ENCODE results near the gene HOXB4. TPM values are rescaled to one million over a fixed set of nuclear protein-coding genes. Genes with fewer than 3 reads are reported as not detected.

The HOXB4 gene
- total and polyA plus RNA-seq, 12 donors: 1.7 to 9.8 (median 3.4) TPM

GRCh38 chr17:48610282-48611211 is 32.4 kb upstream of the HOXB4 start, which contains the start of gene HOXB7:
HOXB7 (minus strand) TSS chr17:48611017; CDS start chr17:48610918, 99 bp downstream.
- 0 to 1% (median 1%) methylated on average over 23 to 79 of the region's 79 CpGs for WGBS, 4 donors
- Histone ChIP-seq H3K36me3 (replicated peaks in 1 of 2) (no peaks in the 10 kb centered on the region), H3K4me1 (replicated peaks in 1 of 2) (peaks cover 3 to 21% of the 10 kb centered on the region in 2 donors), H3K9me3 (replicated peaks in 1 of 3) (no peaks in the 10 kb centered on the region), H3K27me3 (peaks cover 9% of the 10 kb centered on the region), H3K27ac (peak within 1 kb of the TSS; percentile 43 to 88 (median 79)), H3K4me3 (peak within 1 kb of the TSS; percentile 50 to 79 (median 66))
- TF ChIP-seq POLR2A (IDR thresholded peaks at IDR 0.05) (peak in 1 of 2 donors; percentile 38), CTCF (IDR thresholded peaks at IDR 0.05) (no peak)
- DNase-seq: peak; percentile 67 to 84 (median 80)
- intact Hi-C loops (cut with DNase I): loop anchor here in 1 of 2 donors (10.0 kb wide), 1 partner anchor 586 kb away; no protein-coding TSS in a partner anchor

- H3K27me3 ChIP-seq: peaks cover 6% of the 10 kb centered on the region
- peaks cover 3 to 21% of the 10 kb centered on the region in 2 donors for H3K4me1 ChIP-seq (replicated peaks in 1 of 2)
- intact Hi-C loops (cut with DNase I): loop anchor here in 1 of 2 donors (10.0 kb wide), 1 partner anchor 585 kb away; no protein-coding TSS in a partner anchor
- TF ChIP-seq CTCF (IDR thresholded peaks at IDR 0.05) (no peak), POLR2A (IDR thresholded peaks at IDR 0.05) (no peak)
- DNase-seq: no peak
- no peaks in the 10 kb centered on the region for H3K9me3 ChIP-seq (replicated peaks in 1 of 3)
- no peaks in the 10 kb centered on the region for H3K36me3 ChIP-seq (replicated peaks in 1 of 2)
- H3K27ac ChIP-seq: peak overlapping the region; percentile 43 to 88 (median 79)
- WGBS, 4 donors: 5 to 35% (median 10%) methylated on average over 7 to 15 of the region's 15 CpGs
- H3K4me3 ChIP-seq: peak overlapping the region in 2 of 4 donors; percentile 50 to 79
Observed at GRCh38 chr17:48609759-48610281, 31.7 kb upstream of the HOXB4 start.

GRCh38 chr17:48609033-48609432 is 30.9 kb upstream of the HOXB4 start:
- TF ChIP-seq POLR2A (IDR thresholded peaks at IDR 0.05): no peak
- TF ChIP-seq CTCF (IDR thresholded peaks at IDR 0.05): no peak
- H3K27me3 ChIP-seq: peaks cover 1% of the 10 kb centered on the region

GRCh38 chr17:48608494-48608834 is 30.3 kb upstream of the HOXB4 start:
- no peaks in the 10 kb centered on the region for H3K9me3 ChIP-seq (replicated peaks in 1 of 3)
- H3K36me3 ChIP-seq (replicated peaks in 1 of 2): no peaks in the 10 kb centered on the region
- peaks cover 3 to 21% of the 10 kb centered on the region in 2 donors for H3K4me1 ChIP-seq (replicated peaks in 1 of 2)
- no peaks in the 10 kb centered on the region for H3K27me3 ChIP-seq
- 87 to 100% (median 96%) methylated on average over 1 of the region's 1 CpG for WGBS, 4 donors
- TF ChIP-seq CTCF (IDR thresholded peaks at IDR 0.05) (no peak), POLR2A (IDR thresholded peaks at IDR 0.05) (no peak)
- intact Hi-C loops (cut with DNase I): no loop called here
- H3K4me3 ChIP-seq: no peak overlapping the region
- no peak overlapping the region for H3K27ac ChIP-seq
- DNase-seq: no peak

More at GRCh38 chr17:48609033-48609432, 30.9 kb upstream of the HOXB4 start:
- DNase-seq: no peak
- Histone ChIP-seq H3K36me3 (replicated peaks in 1 of 2) (no peaks in the 10 kb centered on the region), H3K9me3 (replicated peaks in 1 of 3) (no peaks in the 10 kb centered on the region), H3K4me3 (peak overlapping the region in 1 of 4 donors; percentile 79), H3K4me1 (replicated peaks in 1 of 2) (peaks cover 3 to 21% of the 10 kb centered on the region in 2 donors), H3K27ac (no peak overlapping the region)
- intact Hi-C loops (cut with DNase I): no loop called here

Measured in adrenal gland (tissue), 12 donors.